Measurements from ENCODE around the gene RAB11A. TPM values are rescaled to one million over a fixed set of nuclear protein-coding genes. Genes with fewer than 3 reads are reported as not detected.

Gene RAB11A
- total RNA-seq, 1 donor from 2014 or later: 247 TPM

DNA sequence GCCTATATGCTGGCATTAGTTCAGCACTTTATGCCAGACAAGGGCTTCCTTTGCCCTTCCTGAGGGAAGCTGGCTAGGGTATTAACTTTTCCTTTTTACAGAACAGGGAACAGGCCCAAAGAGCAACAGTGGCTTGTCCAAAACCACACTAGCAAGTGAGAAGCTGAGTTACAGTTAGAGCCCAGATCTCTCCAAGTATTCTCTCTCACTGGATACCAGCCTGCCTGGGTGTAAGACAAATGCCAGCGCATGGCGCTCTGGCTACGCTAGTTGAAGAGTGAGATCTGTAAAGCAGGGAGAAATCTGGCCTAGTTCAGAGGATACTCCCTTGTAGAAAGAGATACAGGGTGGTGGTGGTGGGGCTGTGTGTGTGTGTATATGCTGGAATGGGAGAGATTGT lies 38.4 kb downstream of the RAB11A start:
- no peak overlapping the region for H3K4me3 Mint-ChIP-seq (ENCODE audit: unreplicated experiment)
- peaks cover 8% of the 10 kb centered on the region for H3K36me3 ChIP-seq (ENCODE audit: insufficient read depth, low read length)
- no peaks in the 10 kb centered on the region for H3K27me3 Mint-ChIP-seq (ENCODE audit: low read depth, unreplicated experiment)
- H3K36me3 Mint-ChIP-seq (ENCODE audit: low read depth, unreplicated experiment): peaks cover 9% of the 10 kb centered on the region
- peaks cover 5% of the 10 kb centered on the region for H3K4me1 ChIP-seq (ENCODE audit: insufficient read depth, low read length)
- no peak overlapping the region for H3K4me2 ChIP-seq (ENCODE audit: low read length)
- H3K79me2 ChIP-seq (ENCODE audit: insufficient read depth, low read length): no peaks in the 10 kb centered on the region
- H3K9me3 Mint-ChIP-seq (ENCODE audit: unreplicated experiment): no peaks in the 10 kb centered on the region
- H3K9ac ChIP-seq (ENCODE audit: low read length): no peak overlapping the region
- FAIRE-seq (no peak), DNase-seq (ENCODE audit: low read depth) (no peak)
- H3K27ac ChIP-seq (ENCODE audit: low read depth, low read length): no peak overlapping the region
- H3K27ac Mint-ChIP-seq (ENCODE audit: unreplicated experiment): no peak overlapping the region
- H2AFZ ChIP-seq (ENCODE audit: low read depth, low read length): no peak overlapping the region
- H3K27me3 ChIP-seq (ENCODE audit: insufficient read depth, low read length): no peaks in the 10 kb centered on the region
- H3K4me3 ChIP-seq (ENCODE audit: insufficient read depth, low read depth, low read length): no peak overlapping the region
- no peak for TF ChIP-seq EZH2 (IDR thresholded peaks at IDR 0.05; ENCODE audit: insufficient read depth, low read length)
- TF ChIP-seq, protein P1, sequence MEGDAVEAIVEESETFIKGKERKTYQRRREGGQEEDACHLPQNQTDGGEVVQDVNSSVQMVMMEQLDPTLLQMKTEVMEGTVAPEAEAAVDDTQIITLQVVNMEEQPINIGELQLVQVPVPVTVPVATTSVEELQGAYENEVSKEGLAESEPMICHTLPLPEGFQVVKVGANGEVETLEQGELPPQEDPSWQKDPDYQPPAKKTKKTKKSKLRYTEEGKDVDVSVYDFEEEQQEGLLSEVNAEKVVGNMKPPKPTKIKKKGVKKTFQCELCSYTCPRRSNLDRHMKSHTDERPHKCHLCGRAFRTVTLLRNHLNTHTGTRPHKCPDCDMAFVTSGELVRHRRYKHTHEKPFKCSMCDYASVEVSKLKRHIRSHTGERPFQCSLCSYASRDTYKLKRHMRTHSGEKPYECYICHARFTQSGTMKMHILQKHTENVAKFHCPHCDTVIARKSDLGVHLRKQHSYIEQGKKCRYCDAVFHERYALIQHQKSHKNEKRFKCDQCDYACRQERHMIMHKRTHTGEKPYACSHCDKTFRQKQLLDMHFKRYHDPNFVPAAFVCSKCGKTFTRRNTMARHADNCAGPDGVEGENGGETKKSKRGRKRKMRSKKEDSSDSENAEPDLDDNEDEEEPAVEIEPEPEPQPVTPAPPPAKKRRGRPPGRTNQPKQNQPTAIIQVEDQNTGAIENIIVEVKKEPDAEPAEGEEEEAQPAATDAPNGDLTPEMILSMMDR (IDR thresholded peaks at IDR 0.05; ENCODE audit: insufficient read depth, low read depth, low read length): no peak
- peaks cover 58% of the 10 kb centered on the region for H4K20me1 ChIP-seq (ENCODE audit: insufficient read depth, low read length)
- peaks cover 17% of the 10 kb centered on the region for H3K4me1 Mint-ChIP-seq (ENCODE audit: low read depth, unreplicated experiment)
- H3K9me3 ChIP-seq (ENCODE audit: insufficient read depth, low read depth, low read length): no peaks in the 10 kb centered on the region

DNA sequence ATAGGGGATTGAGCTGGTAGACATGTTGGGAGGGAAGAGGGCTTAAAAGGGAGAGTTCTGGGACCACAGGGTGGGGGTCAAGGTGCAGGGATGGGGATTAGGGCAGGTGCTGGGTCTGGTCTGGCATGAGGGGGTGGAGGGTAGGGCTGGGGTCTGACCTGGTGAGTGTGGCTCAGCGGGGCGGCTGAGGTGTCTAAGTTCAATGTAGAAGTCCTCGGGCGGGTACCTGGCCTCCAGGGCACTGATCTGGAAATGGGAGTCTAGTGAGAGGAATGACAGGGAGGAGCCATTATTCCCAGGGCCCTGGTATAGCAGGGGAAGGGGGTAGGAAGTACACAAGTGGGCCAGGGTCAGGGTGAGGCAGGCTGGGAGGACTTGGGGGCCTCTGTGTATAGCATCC lies 39.6 kb downstream of the RAB11A start:
- DNase-seq (ENCODE audit: low read depth) (no peak), FAIRE-seq (no peak)
- Histone ChIP-seq H2AFZ (ENCODE audit: low read depth, low read length) (no peak overlapping the region), H3K27me3 (ENCODE audit: insufficient read depth, low read length) (no peaks in the 10 kb centered on the region), H3K4me1 (ENCODE audit: insufficient read depth, low read length) (no peaks in the 10 kb centered on the region), H3K27ac (ENCODE audit: low read depth, low read length) (no peak overlapping the region), H3K9ac (ENCODE audit: low read length) (no peak overlapping the region), H3K4me2 (ENCODE audit: low read length) (no peak overlapping the region), H3K79me2 (ENCODE audit: insufficient read depth, low read length) (no peaks in the 10 kb centered on the region), H3K4me3 (ENCODE audit: insufficient read depth, low read depth, low read length) (no peak overlapping the region), H3K36me3 (ENCODE audit: insufficient read depth, low read length) (peaks cover 8% of the 10 kb centered on the region), H3K9me3 (ENCODE audit: insufficient read depth, low read depth, low read length) (no peaks in the 10 kb centered on the region), H4K20me1 (ENCODE audit: insufficient read depth, low read length) (peaks cover 51% of the 10 kb centered on the region)
- H3K4me3 Mint-ChIP-seq (ENCODE audit: unreplicated experiment): no peak overlapping the region
- H3K9me3 Mint-ChIP-seq (ENCODE audit: unreplicated experiment): no peaks in the 10 kb centered on the region
- H3K27ac Mint-ChIP-seq (ENCODE audit: unreplicated experiment): no peak overlapping the region
- peaks cover 7% of the 10 kb centered on the region for H3K36me3 Mint-ChIP-seq (ENCODE audit: low read depth, unreplicated experiment)
- no peaks in the 10 kb centered on the region for H3K27me3 Mint-ChIP-seq (ENCODE audit: low read depth, unreplicated experiment)
- peaks cover 6% of the 10 kb centered on the region for H3K4me1 Mint-ChIP-seq (ENCODE audit: low read depth, unreplicated experiment)
- TF ChIP-seq, protein P1 (IDR thresholded peaks at IDR 0.05; ENCODE audit: insufficient read depth, low read depth, low read length): no peak
- TF ChIP-seq EZH2 (IDR thresholded peaks at IDR 0.05; ENCODE audit: insufficient read depth, low read length): no peak

DNA sequence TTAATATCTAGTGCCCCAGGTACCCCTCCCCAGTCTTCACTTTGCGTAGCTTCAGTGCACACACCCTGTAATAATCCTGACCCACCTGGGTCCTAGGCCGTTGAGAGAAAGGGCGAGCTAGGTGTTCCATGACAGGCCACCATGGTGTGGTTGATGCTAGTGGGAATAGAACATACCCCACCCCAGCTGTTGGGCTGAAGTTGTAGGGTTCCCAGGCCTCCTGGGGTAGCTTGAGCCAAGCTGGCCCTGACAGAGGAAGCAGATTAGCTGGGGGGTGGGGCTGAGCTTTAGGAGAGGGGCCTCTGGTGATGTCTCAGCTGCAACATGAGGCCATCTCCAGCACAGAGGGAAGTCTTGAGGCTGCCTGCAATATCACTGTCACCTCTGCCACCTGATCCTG lies 40.5 kb downstream of the RAB11A start:
- no peaks in the 10 kb centered on the region for H3K4me1 Mint-ChIP-seq (ENCODE audit: low read depth, unreplicated experiment)
- H3K27ac Mint-ChIP-seq (ENCODE audit: unreplicated experiment): no peak overlapping the region
- TF ChIP-seq, protein P1 (IDR thresholded peaks at IDR 0.05; ENCODE audit: insufficient read depth, low read depth, low read length): no peak
- no peak for TF ChIP-seq EZH2 (IDR thresholded peaks at IDR 0.05; ENCODE audit: insufficient read depth, low read length)
- Histone ChIP-seq H4K20me1 (ENCODE audit: insufficient read depth, low read length) (peaks cover 52% of the 10 kb centered on the region), H3K4me3 (ENCODE audit: insufficient read depth, low read depth, low read length) (no peak overlapping the region), H3K27me3 (ENCODE audit: insufficient read depth, low read length) (no peaks in the 10 kb centered on the region), H3K36me3 (ENCODE audit: insufficient read depth, low read length) (peaks cover 8% of the 10 kb centered on the region), H3K27ac (ENCODE audit: low read depth, low read length) (no peak overlapping the region), H3K4me1 (ENCODE audit: insufficient read depth, low read length) (no peaks in the 10 kb centered on the region), H3K9ac (ENCODE audit: low read length) (no peak overlapping the region), H3K79me2 (ENCODE audit: insufficient read depth, low read length) (no peaks in the 10 kb centered on the region), H2AFZ (ENCODE audit: low read depth, low read length) (no peak overlapping the region), H3K4me2 (ENCODE audit: low read length) (no peak overlapping the region), H3K9me3 (ENCODE audit: insufficient read depth, low read depth, low read length) (no peaks in the 10 kb centered on the region)
- no peaks in the 10 kb centered on the region for H3K27me3 Mint-ChIP-seq (ENCODE audit: low read depth, unreplicated experiment)
- H3K4me3 Mint-ChIP-seq (ENCODE audit: unreplicated experiment): no peak overlapping the region
- FAIRE-seq: no peak
- H3K9me3 Mint-ChIP-seq (ENCODE audit: unreplicated experiment): no peaks in the 10 kb centered on the region
- no peak for DNase-seq (ENCODE audit: low read depth)
- H3K36me3 Mint-ChIP-seq (ENCODE audit: low read depth, unreplicated experiment): peaks cover 7% of the 10 kb centered on the region

All from astrocyte (in vitro differentiated cells and primary cell).